Hematopoietic multipotent progenitor cell treated with erythropoietin and hydrocortisone succinate and interleukin-3 and kit ligand, for 4 days (in vitro differentiated cells): ENCODE results near the gene CUBN.
A peak's percentile ranks its signal among the peaks of the same experiment; 100 is the strongest.
"Not testable (repeated sequence)": the region's sequence is repeated elsewhere in the genome, so short reads cannot be mapped to it uniquely, and the experiment has no call there.

Experiments used
- DNase-seq: peaks from one replicate; pipeline ENCODE4 v3.0.0-alpha.2; 2015

The CUBN gene

GRCh38 chr10:17033529-17034260 lies 95.9 kb downstream of the CUBN start:
- peak; percentile 44 for DNase-seq

- peak; percentile 36 for DNase-seq
Measured at GRCh38 chr10:17031637-17032635, 97.7 kb downstream of the CUBN start.

GRCh38 chr10:17029581-17030271 lies 99.9 kb downstream of the CUBN start:
- peak; percentile 83 for DNase-seq

GRCh38 chr10:17029239-17029580 lies 100.4 kb downstream of the CUBN start:
- DNase-seq: no peak

GRCh38 chr10:17028798-17029197 lies 100.8 kb downstream of the CUBN start:
- DNase-seq: no peak

- DNase-seq: peak; percentile 62
Measured at GRCh38 chr10:17026686-17027485, 102.7 kb downstream of the CUBN start.

GRCh38 chr10:17025444-17026295 lies 103.9 kb downstream of the CUBN start:
- DNase-seq: peak; percentile 56

GRCh38 chr10:17024461-17024860 lies 105.2 kb downstream of the CUBN start:
- no peak for DNase-seq

GRCh38 chr10:17023386-17024298 lies 106.0 kb downstream of the CUBN start:
- DNase-seq: peak; percentile 93

GRCh38 chr10:17022896-17023295 lies 106.7 kb downstream of the CUBN start:
- DNase-seq: no peak

- no peak for DNase-seq
Measured at GRCh38 chr10:17022466-17022825, 107.2 kb downstream of the CUBN start.

GRCh38 chr10:17021656-17022465 lies 107.8 kb downstream of the CUBN start:
- DNase-seq: no peak

GRCh38 chr10:17019696-17020095 lies 109.9 kb downstream of the CUBN start:
- no peak for DNase-seq

GRCh38 chr10:17013131-17013983 lies 116.3 kb downstream of the CUBN start:
- not testable (repeated sequence) for DNase-seq

- DNase-seq: not testable (repeated sequence)
Measured at GRCh38 chr10:17012731-17013130, 116.9 kb downstream of the CUBN start.

GRCh38 chr10:17010363-17011145 lies 119.1 kb downstream of the CUBN start:
- DNase-seq: no peak

GRCh38 chr10:17009212-17009700 lies 120.4 kb downstream of the CUBN start:
- DNase-seq: no peak

GRCh38 chr10:17007418-17007770 lies 122.2 kb downstream of the CUBN start:
- DNase-seq: no peak
